PC-9 (cell line): ENCODE results near the gene RNF19B. TPM values are rescaled to one million over a fixed set of nuclear protein-coding genes. Genes with fewer than 3 reads are reported as not detected.

Experiments used
- BruUV-seq: library from RNA; stranded (reverse); fragments of 400-500 nt; replicated peaks from 2 replicates; lab custom pipeline; 2021; lab: Mats Ljungman, UMichigan
- CTCF ChIA-PET: fragments of 300-600 bp; sonication (Branson Sonifier 250); formaldehyde crosslinking; loops from one replicate; lab custom pipeline; 2022; ENCODE audit warnings: antibody characterized with exemption; lab: Charles Lee
- POLR2A ChIA-PET: fragments of 300-600 bp; sonication (Branson Sonifier 250); formaldehyde crosslinking; loops from one replicate; lab custom pipeline; 2022; ENCODE audit warnings: antibody characterized with exemption; ENCODE audit not compliant: unreplicated experiment; lab: Charles Lee
- DNase-seq, 2 experiments: peaks; one replicate each; pipeline versions ENCODE4 v3.0.0 to v3.0.0-alpha.2; 2015 to 2022; ENCODE audit warnings: mixed read lengths in 1 of 2
- H2AFZ ChIP-seq: fragments of 200-600 bp; sonication (generic); 2 replicates; pipeline ENCODE4 v1.8.1; 2017; ENCODE audit warnings: antibody characterized with exemption
- H3F3A ChIP-seq: fragments of 200-600 bp; sonication (generic); 2 replicates; pipeline ENCODE4 v1.8.1; 2017; ENCODE audit warnings: antibody characterized with exemption, mild to moderate bottlenecking, low read depth; ENCODE audit not compliant: insufficient read depth
- H3K27ac ChIP-seq: fragments of 200-600 bp; sonication (generic); 2 replicates; pipeline ENCODE4 v1.6.1; 2016; ENCODE audit warnings: mixed run types
- H3K27me3 ChIP-seq: fragments of 200-600 bp; sonication (generic); 2 replicates; pipeline ENCODE4 v1.6.1; 2016; ENCODE audit warnings: low read depth, mixed run types; ENCODE audit not compliant: insufficient read depth
- H3K36me3 ChIP-seq: fragments of 200-600 bp; sonication (generic); 2 replicates; pipeline ENCODE4 v1.6.1; 2016; ENCODE audit warnings: low read depth, mixed run types
- H3K4me1 ChIP-seq: fragments of 200-600 bp; sonication (generic); replicated peaks from 2 replicates; pipeline ENCODE4 v1.6.1; 2016; ENCODE audit warnings: mixed run types; ENCODE audit not compliant: insufficient read depth
- H3K4me2 ChIP-seq: fragments of 200-600 bp; sonication (generic); 2 replicates; pipeline ENCODE4 v1.6.1; 2017; ENCODE audit warnings: mixed run types
- H3K4me3 ChIP-seq: fragments of 200-600 bp; sonication (generic); 2 replicates; pipeline ENCODE4 v1.6.1; 2016; ENCODE audit warnings: mixed run types
- H3K79me2 ChIP-seq: fragments of 200-600 bp; sonication (generic); 2 replicates; pipeline ENCODE4 v1.6.1; 2017; ENCODE audit warnings: low read depth, mixed run types
- H3K9me2 ChIP-seq: fragments of 200-600 bp; sonication (generic); 2 replicates; pipeline ENCODE4 v1.8.1; 2017; ENCODE audit warnings: mild to moderate bottlenecking; ENCODE audit not compliant: insufficient read depth
- H3K9me3 ChIP-seq: fragments of 200-600 bp; sonication (generic); 2 replicates; pipeline ENCODE4 v1.8.1; 2016; ENCODE audit warnings: low read depth; ENCODE audit not compliant: insufficient read depth
- H4K20me1 ChIP-seq: fragments of 200-600 bp; sonication (generic); 2 replicates; pipeline ENCODE4 v1.8.1; 2017; ENCODE audit not compliant: insufficient read depth
- EZH2 ChIP-seq: fragments of 200-600 bp; sonication (generic); IDR thresholded peaks from 2 replicates; pipeline ENCODE4 v1.8.0; 2017; ENCODE audit warnings: antibody characterized with exemption, low read depth
- intact Hi-C: fragments of 100-400 bp; cut with micrococcal nuclease; formaldehyde crosslinking; loops from one replicate; pipeline ENCODE4 v1.10.0; 2022; ENCODE audit not compliant: unreplicated experiment
- total RNA-seq: library from RNA; stranded (reverse); gene quantifications from 2 replicates; pipeline ENCODE4 v1.2.3, GENCODE V29; 2021
- TF ChIP-seq, protein P1 (sequence below): fragments of 200-600 bp; sonication (generic); conservative IDR thresholded peaks from 2 replicates; pipeline ENCODE4 v1.6.1; 2017; ENCODE audit warnings: mixed run types, antibody characterized with exemption, mild to moderate bottlenecking, moderate library complexity

The RNF19B gene
- total RNA-seq, 1 experiment from 2014 or later = 25.4 TPM

DNA sequence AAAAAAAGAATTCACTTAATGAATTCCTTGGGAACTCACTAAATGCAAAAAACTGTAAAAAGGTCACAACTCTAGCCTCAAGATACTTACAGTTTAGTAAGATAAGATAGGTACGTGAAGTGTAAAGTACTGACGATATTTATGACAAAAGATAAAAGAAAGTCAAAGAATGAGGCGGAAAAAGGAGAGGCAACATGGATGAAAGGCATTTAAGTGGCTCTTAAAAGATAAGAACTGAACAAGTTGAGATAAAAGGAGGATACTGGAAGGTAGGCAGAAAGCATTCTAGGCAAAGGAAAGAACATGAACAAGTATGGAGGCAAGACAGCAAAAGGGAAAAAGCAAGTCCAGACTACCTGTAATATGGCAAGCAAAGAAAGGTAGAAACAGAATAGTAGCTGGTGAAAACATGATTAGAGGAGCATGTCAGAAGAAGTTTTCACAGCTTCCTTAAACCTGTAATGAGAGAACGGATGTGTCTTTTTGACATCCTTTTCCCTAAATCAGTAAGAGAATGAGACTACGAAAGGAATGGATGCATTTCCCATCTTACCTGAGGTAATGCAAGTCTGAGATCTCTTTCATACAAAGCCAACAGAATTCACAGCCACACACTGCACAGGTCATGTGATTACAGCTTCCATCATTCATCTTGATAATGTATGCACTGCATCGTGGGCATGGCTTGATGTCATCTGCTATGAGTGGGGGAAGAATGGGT is 16.8 kb downstream of the RNF19B start:
- H3K4me1 ChIP-seq = peaks cover 9% of the 10 kb centered on the region; the same call in 1 of the 2 replicates
- CTCF ChIA-PET = interaction anchor here (0.7 kb wide), 1 partner anchor 71 kb away, joined by 3 read pairs; no protein-coding TSS in a partner anchor
- no peaks in the 10 kb centered on the region for H3K9me2 ChIP-seq
- peaks cover 22% of the 10 kb centered on the region for H3K79me2 ChIP-seq
- no peaks in the 10 kb centered on the region for H3K27me3 ChIP-seq
- no TSS peak for BruUV-seq
- no peaks in the 10 kb centered on the region for H4K20me1 ChIP-seq
- H3K4me2 ChIP-seq = no peak overlapping the region
- H3K36me3 ChIP-seq = peaks cover 16% of the 10 kb centered on the region; the same call in 1 of the 2 replicates
- intact Hi-C loops = no loop called here
- no peaks in the 10 kb centered on the region; the same call in 1 of the 2 replicates for H3F3A ChIP-seq
- no peaks in the 10 kb centered on the region for H3K9me3 ChIP-seq
- DNase-seq = no peak
- TF ChIP-seq EZH2 = no peak
- TF ChIP-seq, protein P1, sequence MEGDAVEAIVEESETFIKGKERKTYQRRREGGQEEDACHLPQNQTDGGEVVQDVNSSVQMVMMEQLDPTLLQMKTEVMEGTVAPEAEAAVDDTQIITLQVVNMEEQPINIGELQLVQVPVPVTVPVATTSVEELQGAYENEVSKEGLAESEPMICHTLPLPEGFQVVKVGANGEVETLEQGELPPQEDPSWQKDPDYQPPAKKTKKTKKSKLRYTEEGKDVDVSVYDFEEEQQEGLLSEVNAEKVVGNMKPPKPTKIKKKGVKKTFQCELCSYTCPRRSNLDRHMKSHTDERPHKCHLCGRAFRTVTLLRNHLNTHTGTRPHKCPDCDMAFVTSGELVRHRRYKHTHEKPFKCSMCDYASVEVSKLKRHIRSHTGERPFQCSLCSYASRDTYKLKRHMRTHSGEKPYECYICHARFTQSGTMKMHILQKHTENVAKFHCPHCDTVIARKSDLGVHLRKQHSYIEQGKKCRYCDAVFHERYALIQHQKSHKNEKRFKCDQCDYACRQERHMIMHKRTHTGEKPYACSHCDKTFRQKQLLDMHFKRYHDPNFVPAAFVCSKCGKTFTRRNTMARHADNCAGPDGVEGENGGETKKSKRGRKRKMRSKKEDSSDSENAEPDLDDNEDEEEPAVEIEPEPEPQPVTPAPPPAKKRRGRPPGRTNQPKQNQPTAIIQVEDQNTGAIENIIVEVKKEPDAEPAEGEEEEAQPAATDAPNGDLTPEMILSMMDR = no peak
- H3K4me3 ChIP-seq = no peak overlapping the region
- no peak overlapping the region for H2AFZ ChIP-seq
- no peak overlapping the region for H3K27ac ChIP-seq
- POLR2A ChIA-PET = interaction anchor here (0.7 kb wide), 1 partner anchor 17 kb away, joined by 9 read pairs; the partner anchor contains the start of gene RNF19B

DNA sequence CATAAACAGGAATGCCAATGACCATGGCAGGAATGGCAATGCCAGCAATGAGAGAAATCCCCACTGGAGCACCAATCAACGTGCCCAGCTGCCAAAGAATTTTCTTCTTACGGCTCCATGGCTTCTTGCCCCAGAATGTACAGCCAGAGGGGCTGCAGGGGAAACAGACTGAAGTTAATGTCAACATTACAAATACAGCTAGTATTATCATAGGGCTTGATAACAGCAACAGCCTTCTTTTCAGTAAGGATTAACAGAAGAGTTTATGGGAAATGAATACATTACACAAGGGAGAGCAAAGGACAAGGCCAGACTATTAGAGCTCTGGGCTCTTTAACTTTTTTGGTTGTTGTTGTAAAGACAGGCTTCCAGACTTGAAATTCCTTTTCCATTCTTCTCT is 18.2 kb downstream of the RNF19B start:
- Histone ChIP-seq H3F3A (no peaks in the 10 kb centered on the region; the same call in 1 of the 2 replicates), H3K9me3 (no peaks in the 10 kb centered on the region), H3K36me3 (peaks cover 29% of the 10 kb centered on the region; the same call in 1 of the 2 replicates), H3K4me1 (peaks cover 9% of the 10 kb centered on the region; the same call in 1 of the 2 replicates), H3K27ac (no peak overlapping the region), H3K9me2 (no peaks in the 10 kb centered on the region), H2AFZ (no peak overlapping the region), H3K4me3 (no peak overlapping the region), H4K20me1 (no peaks in the 10 kb centered on the region), H3K79me2 (peaks cover 10% of the 10 kb centered on the region), H3K27me3 (no peaks in the 10 kb centered on the region), H3K4me2 (no peak overlapping the region)
- ChIA-PET CTCF (no interaction called here), POLR2A (no interaction called here)
- intact Hi-C loops = no loop called here
- no TSS peak for BruUV-seq
- TF ChIP-seq EZH2 = no peak
- TF ChIP-seq, protein P1 = no peak
- no peak for DNase-seq

DNA sequence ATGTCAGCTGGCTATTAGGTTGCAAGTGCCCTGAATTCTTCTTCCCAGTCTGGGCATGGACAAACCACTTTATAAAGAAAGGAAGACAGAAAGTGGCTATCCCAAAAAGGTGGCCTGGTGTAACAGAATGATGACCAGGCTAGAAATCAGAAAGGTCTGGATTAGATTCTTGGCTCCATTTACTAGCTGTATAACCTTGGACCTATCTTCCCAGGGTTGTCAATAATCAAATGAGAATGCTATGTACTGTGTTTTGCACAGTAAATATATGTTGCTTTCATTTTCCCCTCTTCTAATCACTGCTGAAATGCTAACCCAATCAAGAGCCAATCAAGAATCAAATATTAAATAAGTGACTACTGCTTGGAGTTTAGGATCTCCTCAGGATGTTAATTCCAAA is 20.4 kb downstream of the RNF19B start:
- H3K36me3 ChIP-seq = peaks cover 31% of the 10 kb centered on the region; the same call in 1 of the 2 replicates
- H3K27me3 ChIP-seq = no peaks in the 10 kb centered on the region
- peaks cover 6% of the 10 kb centered on the region for H3F3A ChIP-seq
- DNase-seq = no peak
- TF ChIP-seq EZH2 = no peak
- TF ChIP-seq, protein P1 = no peak
- H3K79me2 ChIP-seq = no peaks in the 10 kb centered on the region
- peaks cover 13% of the 10 kb centered on the region for H3K4me1 ChIP-seq
- H3K27ac ChIP-seq = no peak overlapping the region
- H4K20me1 ChIP-seq = no peaks in the 10 kb centered on the region
- H3K9me3 ChIP-seq = no peaks in the 10 kb centered on the region
- CTCF ChIA-PET = interaction anchor here (0.7 kb wide), 1 partner anchor 498 kb away, joined by 5 read pairs; no protein-coding TSS in a partner anchor
- POLR2A ChIA-PET = no interaction called here
- no peak overlapping the region for H3K4me3 ChIP-seq
- no peak overlapping the region for H2AFZ ChIP-seq
- intact Hi-C loops = no loop called here
- BruUV-seq = no TSS peak
- H3K4me2 ChIP-seq = no peak overlapping the region
- no peaks in the 10 kb centered on the region for H3K9me2 ChIP-seq
